ENCODE measurements around the gene MELK.

Gene MELK

GRCh38 chr9:36622121-36622520 is 49.4 kb downstream of the MELK start:
- Histone ChIP-seq H3K4me2 (ENCODE audit: low read length) (no peak overlapping the region), H3K79me2 (ENCODE audit: low read length) (peaks cover 3% of the 10 kb centered on the region; the same call in 1 of the 2 replicates), H3K9ac (ENCODE audit: low read length) (no peak overlapping the region), H3K27ac (ENCODE audit: low read length) (no peak overlapping the region), H4K20me1 (ENCODE audit: insufficient read depth, low read length) (peaks cover 3% of the 10 kb centered on the region; the same call in 1 of the 2 replicates), H3K36me3 (replicated peaks; ENCODE audit: low read depth, low read length) (peaks cover 13% of the 10 kb centered on the region), H2AFZ (ENCODE audit: low read depth, low read length) (no peak overlapping the region), H3K27me3 (ENCODE audit: low read depth, low read length) (no peaks in the 10 kb centered on the region), H3K9me3 (ENCODE audit: insufficient read depth, low read length) (no peaks in the 10 kb centered on the region), H3K4me3 (ENCODE audit: low read length) (no peak overlapping the region), H3K4me1 (ENCODE audit: low read length) (no peaks in the 10 kb centered on the region)
- TF ChIP-seq, protein P1, sequence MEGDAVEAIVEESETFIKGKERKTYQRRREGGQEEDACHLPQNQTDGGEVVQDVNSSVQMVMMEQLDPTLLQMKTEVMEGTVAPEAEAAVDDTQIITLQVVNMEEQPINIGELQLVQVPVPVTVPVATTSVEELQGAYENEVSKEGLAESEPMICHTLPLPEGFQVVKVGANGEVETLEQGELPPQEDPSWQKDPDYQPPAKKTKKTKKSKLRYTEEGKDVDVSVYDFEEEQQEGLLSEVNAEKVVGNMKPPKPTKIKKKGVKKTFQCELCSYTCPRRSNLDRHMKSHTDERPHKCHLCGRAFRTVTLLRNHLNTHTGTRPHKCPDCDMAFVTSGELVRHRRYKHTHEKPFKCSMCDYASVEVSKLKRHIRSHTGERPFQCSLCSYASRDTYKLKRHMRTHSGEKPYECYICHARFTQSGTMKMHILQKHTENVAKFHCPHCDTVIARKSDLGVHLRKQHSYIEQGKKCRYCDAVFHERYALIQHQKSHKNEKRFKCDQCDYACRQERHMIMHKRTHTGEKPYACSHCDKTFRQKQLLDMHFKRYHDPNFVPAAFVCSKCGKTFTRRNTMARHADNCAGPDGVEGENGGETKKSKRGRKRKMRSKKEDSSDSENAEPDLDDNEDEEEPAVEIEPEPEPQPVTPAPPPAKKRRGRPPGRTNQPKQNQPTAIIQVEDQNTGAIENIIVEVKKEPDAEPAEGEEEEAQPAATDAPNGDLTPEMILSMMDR (IDR thresholded peaks at IDR 0.05; ENCODE audit: low read depth, low read length), result no peak
- TF ChIP-seq EZH2phosphoT487 (IDR thresholded peaks at IDR 0.05; ENCODE audit: low read depth), result no peak

DNA sequence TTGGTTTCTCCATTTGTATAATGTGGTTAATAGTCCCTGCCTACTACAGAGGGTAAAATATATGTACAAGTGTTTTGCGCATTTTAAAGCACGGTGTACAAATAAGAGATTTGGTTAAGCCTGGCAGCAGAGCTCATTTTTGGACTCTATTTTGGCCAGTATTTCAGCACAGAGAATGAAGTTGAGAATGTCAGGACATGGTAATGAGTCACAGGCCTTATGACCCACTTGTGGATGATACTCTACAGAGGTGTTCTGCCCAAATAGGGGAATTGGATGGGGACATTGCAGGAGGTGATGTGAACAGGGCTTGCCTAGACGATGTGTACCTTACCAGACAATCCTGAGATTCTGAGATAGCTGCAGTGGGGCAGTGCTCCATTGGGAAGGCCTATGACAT is 50.6 kb downstream of the MELK start:
- no peak overlapping the region for H2AFZ ChIP-seq (ENCODE audit: low read depth, low read length)
- H3K4me2 ChIP-seq (ENCODE audit: low read length), result no peak overlapping the region
- H3K79me2 ChIP-seq (ENCODE audit: low read length), result peaks cover 3% of the 10 kb centered on the region; the same call in 1 of the 2 replicates
- H3K9ac ChIP-seq (ENCODE audit: low read length), result no peak overlapping the region
- H3K27ac ChIP-seq (ENCODE audit: low read length), result no peak overlapping the region
- no peaks in the 10 kb centered on the region for H3K9me3 ChIP-seq (ENCODE audit: insufficient read depth, low read length)
- H3K4me1 ChIP-seq (ENCODE audit: low read length), result no peaks in the 10 kb centered on the region
- TF ChIP-seq EZH2phosphoT487 (IDR thresholded peaks at IDR 0.05; ENCODE audit: low read depth), result no peak
- TF ChIP-seq, protein P1 (IDR thresholded peaks at IDR 0.05; ENCODE audit: low read depth, low read length), result no peak
- no peak overlapping the region for H3K4me3 ChIP-seq (ENCODE audit: low read length)
- H3K27me3 ChIP-seq (ENCODE audit: low read depth, low read length), result no peaks in the 10 kb centered on the region
- H4K20me1 ChIP-seq (ENCODE audit: insufficient read depth, low read length), result peaks cover 3% of the 10 kb centered on the region; the same call in 1 of the 2 replicates
- peaks cover 8% of the 10 kb centered on the region for H3K36me3 ChIP-seq (replicated peaks; ENCODE audit: low read depth, low read length)

DNA sequence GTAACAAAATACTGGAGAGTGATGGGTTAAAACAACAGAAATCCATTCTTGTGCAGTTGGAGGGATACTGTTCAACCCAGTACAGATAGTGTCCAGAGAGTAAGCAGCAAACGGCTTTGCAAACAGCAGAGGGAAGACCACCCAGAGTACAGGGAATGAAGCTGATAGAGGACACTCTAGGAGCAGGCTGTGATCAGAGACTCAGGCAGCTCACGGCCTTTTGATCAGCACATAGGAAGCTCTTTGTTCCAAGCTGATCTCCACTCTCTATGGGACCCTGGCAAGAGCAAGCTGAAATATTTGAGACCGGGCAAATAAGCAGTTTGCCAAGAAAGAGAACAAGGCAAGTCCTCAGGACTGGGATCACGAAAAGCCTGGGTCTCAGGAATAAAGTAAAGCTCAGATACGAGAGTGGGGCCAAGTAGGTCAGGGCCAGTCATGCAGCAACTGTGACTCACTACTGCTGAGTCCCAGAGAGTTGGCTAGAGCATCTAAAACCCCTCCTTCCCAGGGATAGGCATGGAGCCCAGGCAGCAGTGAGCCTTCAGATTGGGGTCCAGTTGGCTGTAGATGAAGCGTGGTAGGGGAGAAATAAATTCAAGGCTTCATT is 52.4 kb downstream of the MELK start:
- Histone ChIP-seq H3K36me3 (replicated peaks; ENCODE audit: low read depth, low read length) (peaks cover 14% of the 10 kb centered on the region), H3K79me2 (ENCODE audit: low read length) (peaks cover 3% of the 10 kb centered on the region; the same call in 1 of the 2 replicates), H4K20me1 (ENCODE audit: insufficient read depth, low read length) (peaks cover 3% of the 10 kb centered on the region; the same call in 1 of the 2 replicates), H3K4me1 (ENCODE audit: low read length) (no peaks in the 10 kb centered on the region), H3K27ac (ENCODE audit: low read length) (no peak overlapping the region), H3K27me3 (ENCODE audit: low read depth, low read length) (no peaks in the 10 kb centered on the region), H3K4me2 (ENCODE audit: low read length) (no peak overlapping the region), H3K9me3 (ENCODE audit: insufficient read depth, low read length) (no peaks in the 10 kb centered on the region), H3K4me3 (ENCODE audit: low read length) (no peak overlapping the region), H3K9ac (ENCODE audit: low read length) (no peak overlapping the region), H2AFZ (ENCODE audit: low read depth, low read length) (no peak overlapping the region)
- TF ChIP-seq, protein P1 (IDR thresholded peaks at IDR 0.05; ENCODE audit: low read depth, low read length), result no peak
- no peak for TF ChIP-seq EZH2phosphoT487 (IDR thresholded peaks at IDR 0.05; ENCODE audit: low read depth)

DNA sequence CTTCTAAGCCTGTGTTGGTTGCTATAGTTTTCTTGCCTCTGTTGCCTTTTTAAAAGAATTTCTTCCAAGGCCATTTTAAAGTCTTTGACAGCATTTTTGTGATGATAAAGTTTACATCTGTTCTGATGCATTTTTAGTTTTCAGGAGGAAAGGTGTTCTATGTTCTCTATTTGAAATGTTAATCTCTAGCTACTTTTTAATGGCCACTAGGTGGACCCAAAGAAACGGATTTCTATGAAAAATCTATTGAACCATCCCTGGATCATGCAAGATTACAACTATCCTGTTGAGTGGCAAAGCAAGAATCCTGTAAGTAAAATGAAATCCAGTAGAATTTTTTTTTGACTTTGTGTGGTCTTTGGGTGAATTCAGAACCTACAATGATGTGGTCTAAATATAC is 60.2 kb downstream of the MELK start:
- TF ChIP-seq, protein P1 (IDR thresholded peaks at IDR 0.05; ENCODE audit: low read depth, low read length), result peak; percentile 78
- no peak for TF ChIP-seq EZH2phosphoT487 (IDR thresholded peaks at IDR 0.05; ENCODE audit: low read depth)
- peaks cover 17% of the 10 kb centered on the region for H3K36me3 ChIP-seq (replicated peaks; ENCODE audit: low read depth, low read length)

More for the DNA sequence above, 60.2 kb downstream of the MELK start:
- H3K4me1 ChIP-seq (ENCODE audit: low read length), result no peaks in the 10 kb centered on the region
- H2AFZ ChIP-seq (ENCODE audit: low read depth, low read length), result no peak overlapping the region
- H3K9ac ChIP-seq (ENCODE audit: low read length), result no peak overlapping the region
- H3K9me3 ChIP-seq (ENCODE audit: insufficient read depth, low read length), result no peaks in the 10 kb centered on the region
- no peak overlapping the region for H3K27ac ChIP-seq (ENCODE audit: low read length)
- H3K27me3 ChIP-seq (ENCODE audit: low read depth, low read length), result no peaks in the 10 kb centered on the region
- H3K4me3 ChIP-seq (ENCODE audit: low read length), result no peak overlapping the region
- no peaks in the 10 kb centered on the region for H4K20me1 ChIP-seq (ENCODE audit: insufficient read depth, low read length)
- no peaks in the 10 kb centered on the region for H3K79me2 ChIP-seq (ENCODE audit: low read length)
- no peak overlapping the region for H3K4me2 ChIP-seq (ENCODE audit: low read length)
